GM21529 (cell line): ENCODE results near the gene MECP2.
"Not testable (repeated sequence)": the region's sequence is repeated elsewhere in the genome, so short reads cannot be mapped to it uniquely, and the experiment has no call there.

Experiments used
- ATAC-seq: cut with Tn5 transposase; IDR thresholded peaks from one replicate; pipeline ENCODE4 v1.9.1; 2021; ENCODE audit not compliant: unreplicated experiment

The MECP2 gene

GRCh38 chrX:154097589-154098541 is at the start of gene MECP2:
Gene MECP2 (minus strand): TSS chrX:154097717.
- peak; percentile 87 for ATAC-seq

GRCh38 chrX:154144010-154144409 is 46.5 kb upstream of the MECP2 start, which contains the start of gene OPN1LW:
Gene OPN1LW (plus strand): TSS chrX:154144243. CDS start chrX:154144284, 41 bp downstream.
- ATAC-seq = not testable (repeated sequence)

- no peak for ATAC-seq
These were observed 45.6 kb upstream of the MECP2 start for GRCh38 chrX:154142950-154143745.

GRCh38 chrX:154142386-154142785 is 44.9 kb upstream of the MECP2 start:
- ATAC-seq = no peak

- no peak for ATAC-seq
These were observed 43.2 kb upstream of the MECP2 start for GRCh38 chrX:154140742-154141141.

GRCh38 chrX:154140206-154140605 is 42.7 kb upstream of the MECP2 start:
- ATAC-seq = no peak

- no peak for ATAC-seq
These were observed 41.3 kb upstream of the MECP2 start for GRCh38 chrX:154138857-154139256.

- no peak for ATAC-seq
These were observed 39.2 kb upstream of the MECP2 start for GRCh38 chrX:154136627-154137161.

GRCh38 chrX:154135458-154136229 is 38.1 kb upstream of the MECP2 start:
- no peak for ATAC-seq

GRCh38 chrX:154132366-154132765 is 34.8 kb upstream of the MECP2 start:
- ATAC-seq = no peak

GRCh38 chrX:154131955-154132354 is 34.4 kb upstream of the MECP2 start:
- ATAC-seq = no peak

- ATAC-seq = no peak
These were observed 28.6 kb upstream of the MECP2 start for GRCh38 chrX:154126101-154126500.

- ATAC-seq = no peak
These were observed 28.0 kb upstream of the MECP2 start for GRCh38 chrX:154125391-154126040.

- ATAC-seq = peak; percentile 59
These were observed 26.0 kb upstream of the MECP2 start for GRCh38 chrX:154123241-154124219.

GRCh38 chrX:154121961-154122360 is 24.4 kb upstream of the MECP2 start:
- no peak for ATAC-seq

- ATAC-seq = no peak
These were observed 23.7 kb upstream of the MECP2 start for GRCh38 chrX:154121207-154121606.

GRCh38 chrX:154120567-154120966 is 23.1 kb upstream of the MECP2 start:
- no peak for ATAC-seq

- ATAC-seq = no peak
These were observed 20.0 kb upstream of the MECP2 start for GRCh38 chrX:154117566-154117965.
